ENCODE results near the gene TRNT1.

Gene TRNT1

GRCh38 chr3:3113042-3113709 lies 13.6 kb upstream of the TRNT1 start:
- DNase-seq = no peak

- DNase-seq = no peak
Measured at GRCh38 chr3:3117651-3118050, 9.1 kb upstream of the TRNT1 start.

GRCh38 chr3:3119393-3119851 lies 7.3 kb upstream of the TRNT1 start:
- DNase-seq = peak; percentile 56

GRCh38 chr3:3125977-3126376 lies 763 bp upstream of the TRNT1 start:
- DNase-seq = no peak

GRCh38 chr3:3127432-3128010 lies 781 bp downstream of the TRNT1 start:
- peak; percentile 54 for DNase-seq

GRCh38 chr3:3129579-3129978 lies 2.8 kb downstream of the TRNT1 start:
- DNase-seq = peak; percentile 47

GRCh38 chr3:3133500-3133899 lies 6.8 kb downstream of the TRNT1 start:
- DNase-seq = no peak

- no peak for DNase-seq
Measured at GRCh38 chr3:3134750-3135448, 8.2 kb downstream of the TRNT1 start.

GRCh38 chr3:3137526-3137925 lies 10.8 kb downstream of the TRNT1 start:
- DNase-seq = no peak

- peak; percentile 18 for DNase-seq
Measured at GRCh38 chr3:3141939-3142338, 15.2 kb downstream of the TRNT1 start.

GRCh38 chr3:3145831-3146230 lies 19.1 kb downstream of the TRNT1 start:
- DNase-seq = no peak

GRCh38 chr3:3149560-3149959 lies 22.8 kb downstream of the TRNT1 start:
- DNase-seq = no peak

GRCh38 chr3:3151513-3151912 lies 24.8 kb downstream of the TRNT1 start:
- DNase-seq = no peak

GRCh38 chr3:3154879-3155610 lies 28.3 kb downstream of the TRNT1 start:
- DNase-seq = no peak

GRCh38 chr3:3157484-3157883 lies 30.7 kb downstream of the TRNT1 start:
- no peak for DNase-seq

GRCh38 chr3:3160826-3161225 lies 34.1 kb downstream of the TRNT1 start:
- DNase-seq = no peak

GRCh38 chr3:3165241-3165640 lies 38.5 kb downstream of the TRNT1 start:
- DNase-seq = peak; percentile 34

GRCh38 chr3:3165650-3166049 lies 38.9 kb downstream of the TRNT1 start:
- DNase-seq = no peak

- DNase-seq = peak; percentile 38
Measured at GRCh38 chr3:3170998-3171397, 44.3 kb downstream of the TRNT1 start.

GRCh38 chr3:3172627-3173026 lies 45.9 kb downstream of the TRNT1 start:
- DNase-seq = no peak

- peak; percentile 32 for DNase-seq
Measured at GRCh38 chr3:3177861-3178497, 51.2 kb downstream of the TRNT1 start.

GRCh38 chr3:3178498-3179328 lies 52.0 kb downstream of the TRNT1 start:
- no peak for DNase-seq
